Activated CD4-positive, alpha-beta memory T cell treated with anti-CD3 and anti-CD28 coated beads for 36 hours (primary cell): ENCODE measurements around the gene NEUROG2. TPM values are rescaled to one million over a fixed set of nuclear protein-coding genes. Genes with fewer than 3 reads are reported as not detected.
"Not testable (repeated sequence)": the region's sequence is repeated elsewhere in the genome, so short reads cannot be mapped to it uniquely, and the experiment has no call there.

ENCODE experiments used
- CTCF ChIA-PET: fragments of 350-600 bp; sonication (Branson Sonifier 250); formaldehyde crosslinking; loops from one replicate; lab custom pipeline; 2021; ENCODE audit warnings: antibody characterized with exemption, inconsistent platforms; lab: Charles Lee
- POLR2A ChIA-PET: fragments of 350-600 bp; sonication (Branson Sonifier 250); formaldehyde crosslinking; loops from one replicate; lab custom pipeline; 2021; ENCODE audit warnings: antibody characterized with exemption; lab: Charles Lee
- DNase-seq: peaks from one replicate; pipeline ENCODE4 v3.0.0-alpha.2; 2020
- H3K27ac Mint-ChIP-seq: one replicate; pipeline ENCODE4 v1.8.0; 2021; ENCODE audit warnings: mixed read lengths
- H3K27me3 Mint-ChIP-seq: one replicate; pipeline ENCODE4 v1.8.0; 2021; ENCODE audit warnings: mixed read lengths
- H3K36me3 Mint-ChIP-seq: one replicate; pipeline ENCODE4 v1.8.0; 2021; ENCODE audit warnings: mixed read lengths
- H3K4me1 Mint-ChIP-seq: one replicate; pipeline ENCODE4 v1.8.0; 2021; ENCODE audit warnings: low read depth, mixed read lengths
- H3K4me3 Mint-ChIP-seq: one replicate; pipeline ENCODE4 v1.8.0; 2021; ENCODE audit warnings: mild to moderate bottlenecking, mixed read lengths
- H3K9me3 Mint-ChIP-seq: one replicate; pipeline ENCODE4 v1.8.0; 2021; ENCODE audit warnings: mixed read lengths
- intact Hi-C: fragments of 100-400 bp; cut with micrococcal nuclease; formaldehyde crosslinking; loops from one replicate; pipeline ENCODE4 v1.15.1; 2023
- total RNA-seq, 2 experiments: library from RNA; stranded (reverse); gene quantifications; one replicate each; pipeline ENCODE4 v1.2.3, GENCODE V29; 2021

Gene NEUROG2
- not detected for total RNA-seq

DNA sequence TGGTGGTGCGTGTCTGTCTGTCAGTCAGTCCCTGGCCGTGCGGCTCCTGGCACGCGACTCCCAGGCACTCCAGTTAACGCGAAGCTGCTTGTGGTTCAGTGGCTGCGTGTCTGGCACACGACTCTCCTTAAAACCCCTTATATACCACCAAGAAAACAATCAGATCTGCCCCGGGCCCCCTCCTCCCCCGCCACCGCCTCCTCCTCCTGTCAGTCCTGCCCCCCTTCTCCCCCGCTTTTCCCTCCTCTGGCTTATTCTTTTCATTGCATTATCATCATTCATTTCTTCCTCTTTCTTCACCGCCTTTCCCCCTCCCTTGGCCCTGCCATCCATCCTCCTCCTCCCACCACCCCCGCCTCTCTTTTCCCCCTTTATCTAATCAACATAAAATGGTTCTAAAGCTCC, at the start of gene NEUROG2:
TSS of gene NEUROG2 (minus strand) at position 115 of the 405 bp plus-strand sequence. CDS start 705 bp downstream, outside the sequence.
- H3K27ac Mint-ChIP-seq, result no peak within 1 kb of the TSS
- POLR2A ChIA-PET, result interaction anchor here (0.9 to 1.1 kb wide), 2 partner anchors 228 to 231 kb away, joined by 3 to 4 read pairs; no protein-coding TSS in a partner anchor
- H3K9me3 Mint-ChIP-seq, result no peaks in the 10 kb centered on the region
- DNase-seq, result no peak
- peak within 1 kb of the TSS; percentile 94 for H3K4me3 Mint-ChIP-seq
- H3K4me1 Mint-ChIP-seq, result peaks cover 45% of the 10 kb centered on the region
- H3K36me3 Mint-ChIP-seq, result peaks cover 5% of the 10 kb centered on the region
- CTCF ChIA-PET, result interaction anchor here (0.6 to 1.7 kb wide), 7 partner anchors 8 to 417 kb away, joined by 3 to 8 read pairs (median 3); partner anchors contain the start of gene AP1AR
- intact Hi-C loops, result loop anchor here (5.0 to 10.0 kb wide), 2 partner anchors 1249 to 1884 kb away; partner anchors contain the start of gene CAMK2D
- peaks cover 89% of the 10 kb centered on the region for H3K27me3 Mint-ChIP-seq

DNA sequence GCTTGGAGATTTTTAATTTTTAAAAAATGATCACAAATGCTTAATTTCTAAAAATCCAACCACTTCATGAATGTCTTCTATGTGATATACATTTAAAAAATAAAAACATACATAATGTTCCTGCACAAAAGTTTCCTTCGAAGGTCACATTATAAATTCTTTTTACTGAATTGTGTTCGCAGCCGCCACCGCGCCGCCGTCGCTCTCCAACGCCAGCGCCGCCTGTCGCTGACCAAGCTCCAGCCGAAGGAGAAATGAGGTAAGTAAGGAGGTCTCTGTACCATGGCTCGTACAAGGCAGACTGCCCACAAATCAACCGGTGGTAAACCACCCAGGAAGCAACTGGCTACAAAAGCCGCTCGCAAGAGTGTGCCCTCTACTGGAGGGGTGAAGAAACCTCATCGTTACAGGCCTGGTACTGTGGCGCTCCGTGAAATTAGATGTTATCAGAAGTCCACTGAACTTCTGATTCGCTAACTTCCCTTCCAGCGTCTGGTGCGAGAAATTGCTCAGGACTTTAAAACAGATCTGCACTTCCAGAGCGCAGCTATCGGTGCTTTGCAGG, 48.8 kb upstream of the NEUROG2 start:
- no peak overlapping the region for H3K27ac Mint-ChIP-seq
- H3K4me1 Mint-ChIP-seq, result no peaks in the 10 kb centered on the region
- no peaks in the 10 kb centered on the region for H3K27me3 Mint-ChIP-seq
- no peaks in the 10 kb centered on the region for H3K9me3 Mint-ChIP-seq
- intact Hi-C loops, result no loop called here
- peaks cover 13% of the 10 kb centered on the region for H3K36me3 Mint-ChIP-seq
- ChIA-PET CTCF (no interaction called here), POLR2A (interaction anchor here (0.5 kb wide), 1 partner anchor 26 kb away, joined by 3 read pairs; no protein-coding TSS in a partner anchor)
- H3K4me3 Mint-ChIP-seq, result no peak overlapping the region
- no peak for DNase-seq

DNA sequence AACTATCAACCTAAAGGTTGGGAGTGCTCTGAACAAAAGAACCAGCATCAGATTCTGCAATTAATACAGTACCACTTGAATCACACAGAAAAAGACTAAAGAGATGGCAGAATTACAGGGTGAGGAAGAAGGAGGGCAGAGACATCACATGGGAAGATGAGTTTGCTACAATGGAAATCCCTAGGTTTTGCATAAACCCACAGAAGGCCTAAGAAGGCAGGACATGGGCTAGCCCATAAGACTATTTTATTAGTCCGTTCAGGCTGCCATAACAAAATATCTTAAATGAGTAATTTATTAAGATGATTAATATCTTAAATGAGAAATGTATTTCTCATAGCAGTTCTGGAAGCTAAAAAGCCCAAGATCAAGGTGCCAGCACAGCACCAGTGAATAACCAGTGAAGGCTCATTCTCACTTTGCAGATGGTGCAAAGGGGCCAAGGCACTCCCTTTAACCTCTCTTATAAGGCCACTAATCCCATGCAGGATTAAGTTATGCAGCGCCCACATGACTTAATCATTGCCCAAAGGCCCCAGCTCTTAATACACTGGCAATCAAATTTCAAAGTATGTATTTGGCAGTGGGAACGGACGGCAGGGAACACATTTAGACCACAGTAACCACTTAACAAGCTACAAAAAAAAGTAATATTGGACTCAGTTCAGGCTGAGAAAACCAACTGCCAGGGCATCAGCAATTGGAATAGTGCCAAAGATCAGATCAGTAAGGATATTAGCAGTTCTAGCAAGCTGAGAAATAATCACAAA, 47.6 kb upstream of the NEUROG2 start:
- no peak for DNase-seq
- Mint-ChIP-seq H3K4me3 (no peak overlapping the region), H3K27me3 (no peaks in the 10 kb centered on the region), H3K27ac (no peak overlapping the region), H3K9me3 (no peaks in the 10 kb centered on the region), H3K4me1 (no peaks in the 10 kb centered on the region), H3K36me3 (peaks cover 15% of the 10 kb centered on the region)
- POLR2A ChIA-PET, result no interaction called here
- CTCF ChIA-PET, result interaction anchor here (0.7 kb wide), 1 partner anchor 13 kb away, joined by 3 read pairs; no protein-coding TSS in a partner anchor
- intact Hi-C loops, result no loop called here

DNA sequence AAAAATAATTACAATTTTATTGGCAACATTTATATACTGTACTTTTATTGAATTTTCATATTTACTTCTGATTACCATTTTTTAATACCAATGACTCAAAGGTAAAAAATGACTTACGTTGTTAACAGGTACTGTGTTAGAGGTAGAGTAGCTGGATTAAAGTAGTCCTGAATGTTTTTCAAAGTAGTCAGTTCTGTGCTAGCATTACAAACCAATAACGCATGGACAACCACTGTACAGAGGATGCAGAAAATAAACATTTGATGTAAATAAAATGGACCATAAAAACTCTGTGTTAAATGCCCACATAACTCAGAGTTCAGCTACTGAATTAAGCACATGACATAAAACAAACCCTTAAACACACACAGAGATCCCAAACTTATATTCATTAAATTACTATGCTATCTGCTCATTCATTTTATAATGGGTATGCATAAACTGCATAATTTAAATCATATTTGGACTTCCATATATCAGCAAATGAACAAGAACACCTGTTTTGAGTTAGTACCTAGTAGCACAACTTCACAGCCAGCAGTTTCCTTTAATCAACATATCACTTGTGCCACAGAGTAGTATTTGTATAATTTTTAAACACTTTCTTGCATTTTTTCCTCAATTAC, 46.4 kb upstream of the NEUROG2 start:
- Mint-ChIP-seq H3K27ac (no peak overlapping the region), H3K4me1 (no peaks in the 10 kb centered on the region), H3K36me3 (peaks cover 17% of the 10 kb centered on the region), H3K9me3 (no peaks in the 10 kb centered on the region), H3K4me3 (no peak overlapping the region), H3K27me3 (no peaks in the 10 kb centered on the region)
- ChIA-PET CTCF (no interaction called here), POLR2A (no interaction called here)
- intact Hi-C loops, result no loop called here
- no peak for DNase-seq

DNA sequence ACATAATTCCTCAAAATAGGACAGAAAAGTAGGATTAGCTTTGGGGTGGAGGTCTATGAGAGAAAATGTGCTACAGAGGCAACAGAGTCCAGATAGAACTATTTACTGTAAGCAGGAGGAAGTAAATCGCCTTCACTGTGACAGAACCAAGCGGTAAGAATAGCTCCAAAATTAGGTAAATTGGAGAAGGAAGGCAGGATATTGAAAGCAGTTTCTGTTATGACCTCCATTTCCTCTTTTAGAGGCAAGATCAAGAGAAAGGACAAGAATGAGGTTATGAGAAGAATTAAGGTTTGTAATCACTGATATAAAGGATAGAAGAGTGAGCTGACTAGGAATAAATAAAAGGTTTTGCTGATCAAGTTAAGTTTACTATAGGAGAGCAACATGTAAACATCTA, 44.1 kb upstream of the NEUROG2 start:
- Mint-ChIP-seq H3K4me3 (no peak overlapping the region), H3K36me3 (peaks cover 11% of the 10 kb centered on the region), H3K9me3 (no peaks in the 10 kb centered on the region), H3K27ac (no peak overlapping the region), H3K4me1 (no peaks in the 10 kb centered on the region), H3K27me3 (no peaks in the 10 kb centered on the region)
- intact Hi-C loops, result no loop called here
- ChIA-PET POLR2A (no interaction called here), CTCF (no interaction called here)
- no peak for DNase-seq

DNA sequence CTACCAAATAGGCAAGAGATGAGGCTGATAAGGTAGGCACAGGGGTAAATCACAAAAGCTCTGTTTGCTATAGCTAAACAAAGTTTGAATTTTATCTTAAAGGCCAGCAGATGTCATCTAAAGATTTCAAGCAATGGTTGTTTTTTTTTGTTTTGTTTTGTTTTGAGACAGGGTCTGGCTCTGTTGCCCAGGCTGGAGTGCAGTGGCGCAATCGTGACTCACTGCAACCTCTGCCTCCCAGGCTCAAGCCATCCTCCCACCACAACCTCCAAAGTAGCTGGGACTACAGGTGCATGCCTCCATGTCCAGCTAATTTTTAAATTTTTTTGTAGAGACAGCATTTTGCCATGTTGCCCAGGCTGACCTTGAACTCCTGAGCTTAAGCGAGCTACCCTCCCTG, 43.1 kb upstream of the NEUROG2 start:
- Mint-ChIP-seq H3K27ac (no peak overlapping the region), H3K36me3 (peaks cover 11% of the 10 kb centered on the region), H3K9me3 (no peaks in the 10 kb centered on the region), H3K27me3 (no peaks in the 10 kb centered on the region), H3K4me1 (no peaks in the 10 kb centered on the region), H3K4me3 (no peak overlapping the region)
- CTCF ChIA-PET, result interaction anchor here (1.0 kb wide), 1 partner anchor 230 kb away, joined by 3 read pairs; no protein-coding TSS in a partner anchor
- intact Hi-C loops, result no loop called here
- no peak for DNase-seq
- POLR2A ChIA-PET, result no interaction called here

DNA sequence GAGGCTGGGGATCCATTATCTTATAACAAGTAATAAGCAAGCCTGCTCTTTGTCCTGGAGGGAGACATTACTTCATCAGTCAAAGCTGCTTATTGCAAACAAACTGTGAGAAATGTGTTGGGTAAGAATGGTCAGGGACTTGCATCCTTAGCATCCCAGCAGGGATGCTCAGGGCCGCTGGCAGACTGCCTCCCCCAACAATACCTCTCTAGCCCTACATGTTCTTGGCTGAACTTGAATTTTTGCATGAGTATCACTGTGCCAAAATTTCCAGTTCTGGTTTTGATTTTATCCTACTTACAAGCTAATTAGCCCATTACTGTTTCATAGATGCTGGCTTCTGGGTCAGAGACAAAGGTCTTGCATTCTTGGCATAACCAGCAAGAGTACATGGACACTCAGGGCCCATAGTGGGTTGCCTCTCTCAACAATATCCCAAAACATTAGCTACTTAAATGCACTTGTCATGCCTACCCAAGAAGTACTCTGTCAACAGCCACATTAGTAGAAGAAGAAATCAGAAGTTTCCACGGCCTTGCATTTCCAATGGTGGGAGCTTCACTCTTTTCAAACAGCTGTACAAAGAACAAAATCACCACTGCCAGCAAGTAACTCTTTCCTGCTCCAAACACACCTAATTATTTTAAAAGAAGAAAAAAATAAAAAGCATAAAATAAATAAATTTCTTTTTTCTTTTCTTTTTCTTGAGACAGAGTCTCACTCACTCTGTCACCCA, 41.9 kb upstream of the NEUROG2 start:
- DNase-seq, result no peak
- no peak overlapping the region for H3K27ac Mint-ChIP-seq
- ChIA-PET CTCF (no interaction called here), POLR2A (no interaction called here)
- H3K36me3 Mint-ChIP-seq, result peaks cover 11% of the 10 kb centered on the region
- H3K27me3 Mint-ChIP-seq, result no peaks in the 10 kb centered on the region
- no peak overlapping the region for H3K4me3 Mint-ChIP-seq
- no peaks in the 10 kb centered on the region for H3K9me3 Mint-ChIP-seq
- intact Hi-C loops, result no loop called here
- no peaks in the 10 kb centered on the region for H3K4me1 Mint-ChIP-seq

DNA sequence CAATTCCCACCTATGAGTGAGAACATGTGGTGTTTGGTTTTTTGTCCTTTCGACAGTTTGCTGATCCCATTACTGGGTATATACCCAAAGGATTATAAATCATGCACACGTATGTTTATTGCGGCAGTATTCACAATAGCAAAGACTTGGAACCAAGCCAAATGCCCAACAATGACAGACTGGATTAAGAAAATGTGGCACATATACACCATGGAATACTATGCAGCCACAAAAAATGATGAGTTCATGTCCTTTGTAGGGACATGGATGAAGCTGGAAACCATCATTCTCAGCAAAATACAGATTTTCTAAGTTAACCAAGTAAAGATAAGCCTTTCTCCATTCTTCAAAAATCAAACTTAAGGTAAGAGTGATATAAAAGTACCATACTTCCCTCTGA, 38.3 kb upstream of the NEUROG2 start:
- CTCF ChIA-PET, H3K27me3 Mint-ChIP-seq, H3K36me3 Mint-ChIP-seq, intact Hi-C loops, H3K4me3 Mint-ChIP-seq, POLR2A ChIA-PET, H3K9me3 Mint-ChIP-seq, H3K27ac Mint-ChIP-seq, H3K4me1 Mint-ChIP-seq, DNase-seq: not testable (repeated sequence)

DNA sequence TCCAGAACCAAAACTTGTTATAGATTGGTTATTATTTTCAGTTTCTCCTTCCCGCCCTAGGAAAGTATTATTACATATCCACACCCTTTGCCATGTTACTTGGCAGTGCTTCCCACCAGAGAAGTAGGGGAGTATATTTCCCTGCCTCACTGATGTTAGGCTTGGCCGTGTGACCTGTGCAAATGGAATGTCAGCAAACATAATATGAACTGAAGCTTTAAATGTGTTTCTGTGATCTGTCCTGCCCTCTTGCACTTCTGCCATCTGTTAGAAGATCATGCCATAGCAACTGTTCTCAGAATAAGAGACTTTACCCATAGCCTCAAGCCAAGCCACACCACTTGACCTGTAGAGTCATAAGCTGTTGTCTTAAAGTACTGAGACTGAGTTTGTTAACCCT, 36.7 kb upstream of the NEUROG2 start:
- no peak for DNase-seq
- no peaks in the 10 kb centered on the region for H3K4me1 Mint-ChIP-seq
- no peaks in the 10 kb centered on the region for H3K27me3 Mint-ChIP-seq
- no peak overlapping the region for H3K27ac Mint-ChIP-seq
- no peaks in the 10 kb centered on the region for H3K9me3 Mint-ChIP-seq
- intact Hi-C loops, result no loop called here
- no peak overlapping the region for H3K4me3 Mint-ChIP-seq
- no peaks in the 10 kb centered on the region for H3K36me3 Mint-ChIP-seq
- ChIA-PET POLR2A (no interaction called here), CTCF (interaction anchor here (0.6 to 1.0 kb wide), 2 partner anchors 29 to 442 kb away, joined by 3 read pairs; no protein-coding TSS in a partner anchor)

DNA sequence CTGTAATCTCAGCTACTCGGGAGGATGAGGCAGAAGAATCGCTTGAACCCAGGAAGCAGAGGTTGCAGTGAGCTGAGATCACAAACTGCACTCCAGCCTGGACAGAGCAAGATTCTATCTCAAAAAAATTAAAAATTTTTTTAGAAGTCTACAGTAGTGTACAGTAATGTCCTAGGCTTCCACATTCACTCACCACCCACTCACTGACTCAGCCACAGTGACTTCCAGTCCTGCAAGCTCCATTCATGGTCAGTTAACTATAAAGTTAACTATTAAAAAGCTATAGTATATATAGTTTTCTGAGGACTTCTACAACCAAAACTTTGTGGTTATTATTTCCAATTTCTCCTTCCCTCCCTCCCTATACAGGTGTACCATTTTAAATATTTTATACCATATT, 34.7 kb upstream of the NEUROG2 start:
- CTCF ChIA-PET, result interaction anchor here (1.2 to 1.4 kb wide), 2 partner anchors 13 to 26 kb away, joined by 3 to 9 read pairs; no protein-coding TSS in a partner anchor
- Mint-ChIP-seq H3K27ac (no peak overlapping the region), H3K27me3 (no peaks in the 10 kb centered on the region), H3K36me3 (peaks cover under 1% of the 10 kb centered on the region), H3K4me3 (no peak overlapping the region), H3K9me3 (no peaks in the 10 kb centered on the region), H3K4me1 (no peaks in the 10 kb centered on the region)
- POLR2A ChIA-PET, result no interaction called here
- no peak for DNase-seq
- intact Hi-C loops, result no loop called here

DNA sequence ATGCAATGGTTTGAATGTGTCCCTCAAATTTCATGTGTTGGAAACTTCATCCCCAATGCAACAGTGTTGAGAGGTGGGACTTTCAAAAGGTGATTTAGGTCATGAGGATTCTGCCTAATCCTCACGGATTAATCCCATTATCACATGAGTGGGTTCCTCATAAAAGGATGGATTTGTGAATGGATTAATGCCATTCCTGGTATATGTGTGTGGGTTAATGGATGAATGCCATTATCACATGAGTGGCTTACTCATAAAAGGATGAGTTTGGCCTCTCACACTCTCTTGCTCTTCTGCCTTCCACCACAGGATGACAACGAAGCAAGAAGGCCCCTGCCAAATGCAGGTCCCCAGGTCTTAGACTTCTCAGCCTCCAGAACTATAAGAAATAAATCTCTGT, 30.5 kb upstream of the NEUROG2 start:
- H3K4me1 Mint-ChIP-seq, result no peaks in the 10 kb centered on the region
- POLR2A ChIA-PET, result no interaction called here
- H3K27ac Mint-ChIP-seq, result no peak overlapping the region
- no peaks in the 10 kb centered on the region for H3K9me3 Mint-ChIP-seq
- H3K36me3 Mint-ChIP-seq, result peaks cover 9% of the 10 kb centered on the region
- no peak overlapping the region for H3K4me3 Mint-ChIP-seq
- no peaks in the 10 kb centered on the region for H3K27me3 Mint-ChIP-seq
- intact Hi-C loops, result no loop called here
- DNase-seq, result no peak
- CTCF ChIA-PET, result no interaction called here
